Epidermal melanocyte (primary cell): ENCODE data around the gene CYP26A1.

Source experiments
- DNase-seq: peaks from one replicate; pipeline ENCODE4 v3.0.0; 2011; ENCODE audit warnings: low spot score; ENCODE audit not compliant: insufficient read length

Gene CYP26A1

GRCh38 chr10:93115661-93116383 lies 42.1 kb downstream of the CYP26A1 start:
- DNase-seq = no peak

GRCh38 chr10:93121311-93121710 lies 47.6 kb downstream of the CYP26A1 start:
- DNase-seq = no peak

- DNase-seq = no peak
Observed at GRCh38 chr10:93123766-93124165, 50.1 kb downstream of the CYP26A1 start.

- no peak for DNase-seq
Observed at GRCh38 chr10:93124580-93125318, 51.1 kb downstream of the CYP26A1 start.

- no peak for DNase-seq
Observed at GRCh38 chr10:93125966-93126365, 52.3 kb downstream of the CYP26A1 start.

GRCh38 chr10:93126483-93127052 lies 52.9 kb downstream of the CYP26A1 start:
- no peak for DNase-seq
